GM12873 (cell line): ENCODE data around the gene TSC22D2.

Experiments
- CTCF ChIP-seq: IDR thresholded peaks from 2 replicates; pipeline ENCODE4 v1.5.1; 2012; ENCODE audit warnings: low read depth, mild to moderate bottlenecking, moderate library complexity, low read length, control low read depth; ENCODE audit not compliant: insufficient read depth; ENCODE audit errors: missing control alignments

TSC22D2 gene

DNA sequence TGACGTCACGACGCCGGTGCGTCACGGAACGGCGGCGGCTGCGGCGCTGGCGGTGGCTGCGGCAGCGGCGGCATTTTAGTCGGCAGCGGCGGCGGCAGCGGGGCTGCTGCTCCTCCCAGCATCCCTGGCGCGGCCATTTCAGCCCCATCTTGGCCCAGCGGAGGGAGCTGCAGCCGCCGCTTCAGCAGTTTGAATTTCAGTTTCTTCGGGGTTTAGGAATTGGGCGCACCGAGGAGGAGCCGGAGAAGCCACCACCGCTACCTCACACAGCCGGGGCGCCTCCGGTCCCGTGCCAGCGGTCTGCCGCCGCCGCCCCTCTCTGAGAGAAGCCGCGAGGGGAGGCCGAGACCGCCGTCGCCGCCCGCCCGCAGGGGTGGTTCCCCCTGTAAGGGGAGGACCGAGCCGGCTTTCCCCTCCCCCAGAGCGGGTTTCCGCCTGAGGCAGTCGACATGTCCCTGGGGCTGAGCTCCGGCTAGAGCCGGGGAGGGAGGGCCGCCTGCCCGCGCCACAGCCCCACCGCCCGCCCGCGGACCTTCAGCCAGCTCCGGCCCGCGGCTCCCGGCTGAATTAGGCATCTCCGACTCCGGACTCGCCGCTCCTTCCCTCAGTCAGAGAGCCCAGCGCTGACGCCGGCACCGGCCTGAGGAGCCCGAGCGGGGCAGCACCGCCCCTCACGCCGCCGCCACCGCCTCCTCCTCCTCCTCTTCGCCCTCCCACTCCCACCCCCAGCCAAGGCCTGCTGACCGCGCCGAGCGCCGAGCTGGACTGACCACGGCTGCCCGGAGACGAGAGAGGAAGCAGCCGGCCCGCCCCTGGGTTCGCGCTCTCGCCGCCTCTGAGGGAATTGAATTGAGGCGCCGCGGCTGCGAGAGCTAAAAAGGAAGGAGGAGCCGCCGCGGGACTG, at the start of gene TSC22D2:
Gene TSC22D2 (plus strand): TSS at position 78 of the 904 bp plus-strand sequence. CDS start 1,053 bp downstream, outside the sequence.
- peak; percentile 3 for TF ChIP-seq CTCF

DNA sequence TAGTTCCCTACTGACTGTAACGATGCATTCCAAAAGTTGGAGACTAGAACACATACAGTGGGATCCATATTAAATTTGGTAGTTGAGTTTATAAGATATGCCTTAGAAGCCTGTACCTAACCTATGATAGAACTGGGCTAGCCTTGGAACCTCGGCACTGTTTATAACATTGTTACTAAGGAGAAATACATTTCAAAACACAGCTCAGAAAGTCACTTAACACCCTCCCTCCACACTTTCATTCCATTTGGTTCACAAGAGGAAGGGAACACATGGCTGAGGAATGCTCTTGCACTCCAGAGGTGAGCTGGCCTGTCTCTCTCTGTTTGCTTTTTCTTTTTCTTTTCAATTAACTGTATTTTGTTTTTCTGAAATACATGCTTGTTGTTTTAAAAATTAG, 48.7 kb upstream of the TSC22D2 start:
- no peak for TF ChIP-seq CTCF

DNA sequence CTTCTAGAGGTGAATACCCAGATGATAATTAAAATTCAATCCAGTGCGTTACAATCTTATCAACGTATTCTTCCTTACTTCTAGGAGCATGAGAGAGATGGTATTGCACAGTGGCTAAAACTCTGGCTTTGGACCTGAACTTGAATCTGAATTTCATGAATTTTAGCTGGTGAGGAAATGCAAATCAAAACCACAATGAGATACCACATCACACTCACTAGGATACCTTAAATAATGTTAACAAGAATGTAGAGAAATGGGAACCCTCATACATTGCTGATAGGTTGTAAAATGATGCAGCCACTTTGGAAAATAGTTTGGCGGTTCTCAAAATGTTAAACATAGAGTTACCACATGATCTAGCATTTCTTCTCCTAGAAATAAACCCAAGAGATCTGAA, 47.1 kb upstream of the TSC22D2 start:
- TF ChIP-seq CTCF: no peak

GRCh38 chr3:150362515-150363302, 45.4 kb upstream of the TSC22D2 start:
- no peak for TF ChIP-seq CTCF

DNA sequence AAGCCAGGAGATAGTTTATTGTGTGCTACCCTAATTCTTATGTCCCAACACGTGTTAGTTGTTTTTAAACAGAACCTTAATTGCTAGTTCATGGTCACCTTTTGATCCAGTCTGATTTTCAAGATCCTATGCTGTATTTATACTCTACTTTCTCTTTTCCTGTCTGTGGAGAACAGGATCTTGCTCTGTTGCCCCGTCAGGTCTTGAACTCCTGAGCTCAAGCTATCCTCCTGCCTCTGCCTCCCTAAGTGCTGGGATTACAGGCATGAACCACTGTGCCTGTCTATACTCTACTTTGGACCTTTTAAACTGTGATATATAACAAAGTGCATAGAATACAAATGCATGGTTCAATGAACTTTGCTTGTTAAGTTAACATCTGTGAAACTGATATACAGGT, 44.7 kb upstream of the TSC22D2 start:
- TF ChIP-seq CTCF: no peak

DNA sequence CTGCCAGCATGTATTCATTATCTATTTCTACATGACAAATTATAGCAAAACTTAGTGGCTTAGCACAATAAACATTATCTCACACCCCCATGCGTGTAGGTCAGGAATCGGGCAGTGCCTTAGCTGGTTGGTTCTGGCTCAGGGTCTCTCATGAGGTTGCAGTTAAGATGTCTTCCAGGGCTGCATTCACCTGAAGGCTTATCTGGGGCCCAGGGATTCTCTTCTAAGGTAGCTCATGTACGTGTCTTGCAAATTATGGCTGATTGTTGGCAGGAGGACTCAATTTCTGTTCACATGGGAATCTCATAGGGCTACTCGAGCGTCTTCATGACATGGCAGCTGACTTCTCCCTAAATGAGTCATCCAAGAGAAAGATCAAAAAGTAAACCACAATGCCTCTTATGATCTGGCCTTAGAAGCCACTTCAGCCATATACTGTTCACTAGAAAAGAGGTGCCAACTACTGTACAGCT, 42.9 kb upstream of the TSC22D2 start:
- TF ChIP-seq CTCF: no peak

GRCh38 chr3:150367757-150368156, 40.3 kb upstream of the TSC22D2 start:
- TF ChIP-seq CTCF: no peak
